Activated CD4-positive, alpha-beta T cell treated with anti-CD3 and anti-CD28 coated beads, Interleukin-2, Interleukin-6, amounts not matched to agents 100 ng/mL and 50 ng/mL, durations not matched to agents 16 hours and 8 hours (primary cell): ENCODE data around the gene KRTAP4-3.
"Not testable (repeated sequence)": the region's sequence is repeated elsewhere in the genome, so short reads cannot be mapped to it uniquely, and the experiment has no call there.

Experiments used
- DNase-seq: peaks from one replicate; pipeline ENCODE4 v3.0.0-alpha.2; 2020

The KRTAP4-3 gene

GRCh38 chr17:41168121-41168520 is at the start of gene KRTAP4-3:
KRTAP4-3 (minus strand) TSS chr17:41168221; CDS start chr17:41168172, 49 bp downstream.
- DNase-seq: no peak

- no peak for DNase-seq
Observed at GRCh38 chr17:41215681-41216080, 47.7 kb upstream of the KRTAP4-3 start.

- no peak for DNase-seq
Observed at GRCh38 chr17:41212524-41213169, 44.6 kb upstream of the KRTAP4-3 start.

GRCh38 chr17:41211845-41212466 is 43.9 kb upstream of the KRTAP4-3 start:
- peak; percentile 2 for DNase-seq

GRCh38 chr17:41199421-41200078 is 31.5 kb upstream of the KRTAP4-3 start:
- no peak for DNase-seq

- no peak for DNase-seq
Observed at GRCh38 chr17:41196068-41196467, 28.0 kb upstream of the KRTAP4-3 start.

GRCh38 chr17:41190328-41190727 is 22.3 kb upstream of the KRTAP4-3 start:
- no peak for DNase-seq

- not testable (repeated sequence) for DNase-seq
Observed at GRCh38 chr17:41189837-41190318, 21.9 kb upstream of the KRTAP4-3 start, which contains the start of gene KRTAP9-1. KRTAP9-1 (plus strand) TSS chr17:41189887; CDS start chr17:41189887, 0 bp downstream.

- no peak for DNase-seq
Observed at GRCh38 chr17:41186872-41187271, 18.9 kb upstream of the KRTAP4-3 start.

- DNase-seq: no peak
Observed at GRCh38 chr17:41185001-41185400, 17.0 kb upstream of the KRTAP4-3 start.

GRCh38 chr17:41184480-41184961 is 16.5 kb upstream of the KRTAP4-3 start, which contains the start of gene KRTAP4-1:
KRTAP4-1 (minus strand) TSS chr17:41184911; CDS start chr17:41184854, 57 bp downstream.
- DNase-seq: no peak

- no peak for DNase-seq
Observed at GRCh38 chr17:41178843-41179616, 11.0 kb upstream of the KRTAP4-3 start.

- DNase-seq: no peak
Observed at GRCh38 chr17:41178341-41178740, 10.3 kb upstream of the KRTAP4-3 start.

GRCh38 chr17:41177727-41178271 is 9.8 kb upstream of the KRTAP4-3 start, which contains the start of gene KRTAP4-2:
KRTAP4-2 (minus strand) TSS chr17:41178221; CDS start chr17:41178164, 57 bp downstream.
- DNase-seq: no peak

- DNase-seq: no peak
Observed at GRCh38 chr17:41176744-41177387, 8.8 kb upstream of the KRTAP4-3 start.

GRCh38 chr17:41171886-41172285 is 3.9 kb upstream of the KRTAP4-3 start:
- DNase-seq: no peak

- no peak for DNase-seq
Observed at GRCh38 chr17:41167561-41167960, 460 bp downstream of the KRTAP4-3 start.

- DNase-seq: no peak
Observed at GRCh38 chr17:41163828-41164227, 4.2 kb downstream of the KRTAP4-3 start.

- DNase-seq: no peak
Observed at GRCh38 chr17:41160648-41161047, 7.4 kb downstream of the KRTAP4-3 start, which contains the start of gene KRTAP4-4. KRTAP4-4 (minus strand) TSS chr17:41160748; CDS start chr17:41160691, 57 bp downstream.

- not testable (repeated sequence) for DNase-seq
Observed at GRCh38 chr17:41160190-41160589, 7.8 kb downstream of the KRTAP4-3 start.

- DNase-seq: no peak
Observed at GRCh38 chr17:41153856-41154255, 14.2 kb downstream of the KRTAP4-3 start.

GRCh38 chr17:41151525-41151924 is 16.5 kb downstream of the KRTAP4-3 start:
- DNase-seq: no peak
